Sigmoid colon (tissue), 7 donors: ENCODE measurements around the gene REXO5. TPM values are rescaled to one million over a fixed set of nuclear protein-coding genes. Genes with fewer than 3 reads are reported as not detected.

Experiments
- DNase-seq: peaks from one replicate; pipeline ENCODE4 v3.0.0-alpha.2; 2019
- H3K27ac ChIP-seq, 4 donors: fragments of 200-600 bp; sonication (generic); one replicate each; pipeline ENCODE4 v1.5.1; 2016 to 2019; ENCODE audit warnings: mild to moderate bottlenecking in 1 of 4
- H3K27me3 ChIP-seq, 3 donors: fragments of 200-600 bp; sonication (generic); one replicate each; pipeline ENCODE4 v1.5.1; 2019; ENCODE audit warnings: mild to moderate bottlenecking in 1 of 3
- H3K36me3 ChIP-seq, 4 donors: fragments of 200-600 bp; sonication (generic); one replicate each; pipeline ENCODE4 v1.5.1; 2016 to 2019
- H3K4me1 ChIP-seq, 4 donors: fragments of 200-600 bp; sonication (generic); one replicate each; pipeline ENCODE4 v1.5.1; 2017 to 2019
- H3K4me3 ChIP-seq, 4 donors: fragments of 200-600 bp; sonication (generic); one replicate each; pipeline ENCODE4 v1.5.1; 2017 to 2019; ENCODE audit warnings: mild to moderate bottlenecking in 2 of 4, moderate library complexity in 1 of 4
- H3K9me3 ChIP-seq, 4 donors: fragments of 200-600 bp in 3 of 4; sonication (generic) in 3 of 4; one replicate each; pipeline versions ENCODE4 v1.5.1 to v1.6.1; 2013 to 2019
- CTCF ChIP-seq, 4 experiments: fragments of 450-650 bp in 3 of 4; fragments of 200-600 bp in 1 of 4; IDR thresholded peaks; one replicate each; pipeline ENCODE4 v1.5.1; 2016 to 2019; ENCODE audit warnings: antibody characterized with exemption in 4 of 4, mild to moderate bottlenecking in 3 of 4, moderate library complexity in 2 of 4
- EP300 ChIP-seq, 4 donors: sonication (generic); formaldehyde crosslinking; IDR thresholded peaks; one replicate each; pipeline ENCODE4 v1.6.1; 2017; ENCODE audit warnings: antibody characterized with exemption in 4 of 4
- POLR2A ChIP-seq, 2 donors: fragments of 450-650 bp; IDR thresholded peaks; one replicate each; pipeline ENCODE4 v1.6.1; 2016; ENCODE audit warnings: antibody characterized with exemption in 2 of 2, mild to moderate bottlenecking in 2 of 2, moderate library complexity in 2 of 2
- POLR2AphosphoS5 ChIP-seq, 4 donors: sonication (generic); formaldehyde crosslinking; IDR thresholded peaks; one replicate each; pipeline ENCODE4 v1.6.1; 2017; ENCODE audit warnings: antibody characterized with exemption in 4 of 4
- WGBS, 2 donors: extraction: QIAGEN DNeasy Blood & Tissue Kit; methylation state at CpG; one replicate each; pipeline ENCODE4 v1.1.7; 2013; 5-methylcytosine and 5-hydroxymethylcytosine counted together
- intact Hi-C: fragments of 100-400 bp; cut with DNase I; formaldehyde crosslinking; loops from one replicate; pipeline ENCODE4 v1.15.1; 2023
- polyA plus RNA-seq, 3 donors: library from polyadenylated mRNA; stranded (reverse); fragments of 200-250 nt; gene quantifications; one replicate each; pipeline ENCODE4 v1.2.3, GENCODE V29; 2013
- total RNA-seq, 4 donors: library from RNA; depleted of rRNA; stranded (reverse); fragments of >200 nt; gene quantifications; one replicate each; pipeline ENCODE4 v1.1.0, GENCODE V29; 2016
- donor health status: healthy with polysubstance abuse.
- donor health status: Bipolar disorder and iron deficiency.
- donor health status: healthy.

Gene REXO5
- total and polyA plus RNA-seq, 7 donors: 1.2 to 7.5 (median 2.9) TPM

- Histone ChIP-seq H3K4me1 (peaks cover 0 to 49% (median 43%) of the 10 kb centered on the region in 4 donors), H3K27ac (peak overlapping the region; percentile 79 to 90 (median 82)), H3K27me3 (no peaks in the 10 kb centered on the region), H3K36me3 (peaks cover 0 to 4% (median 0%) of the 10 kb centered on the region in 4 donors), H3K9me3 (no peaks in the 10 kb centered on the region), H3K4me3 (no peak overlapping the region)
- intact Hi-C loops: loop anchor here (1.0 to 5.0 kb wide), 4 partner anchors 45 to 313 kb away; partner anchors contain the start of genes DCUN1D3 and LYRM1
- WGBS, 2 donors: 45 to 52% methylated on average over 6 of the region's 6 CpGs
- TF ChIP-seq CTCF (IDR thresholded peaks at IDR 0.05): peak; percentile 88 to 99 (median 98)
- TF ChIP-seq POLR2AphosphoS5 (IDR thresholded peaks at IDR 0.05): peak in 2 of 4 donors; percentile 11 to 17
- no peak for TF ChIP-seq EP300 (IDR thresholded peaks at IDR 0.05)
- no peak for TF ChIP-seq POLR2A (IDR thresholded peaks at IDR 0.05)
- peak; percentile 84 for DNase-seq
Observed at GRCh38 chr16:20849589-20850390, 43.5 kb downstream of the REXO5 start.

GRCh38 chr16:20850981-20851380 lies 44.7 kb downstream of the REXO5 start:
- DNase-seq: no peak
- Histone ChIP-seq H3K27ac (peak overlapping the region; percentile 79 to 90 (median 82)), H3K9me3 (no peaks in the 10 kb centered on the region), H3K4me3 (no peak overlapping the region), H3K27me3 (no peaks in the 10 kb centered on the region), H3K36me3 (peaks cover 0 to 10% (median 3%) of the 10 kb centered on the region in 4 donors), H3K4me1 (peaks cover 0 to 55% (median 45%) of the 10 kb centered on the region in 4 donors)
- intact Hi-C loops: loop anchor here (1.0 to 5.0 kb wide), 4 partner anchors 46 to 311 kb away; partner anchors contain the start of genes DCUN1D3 and LYRM1
- WGBS, 2 donors: 77 to 80% methylated on average over 3 of the region's 3 CpGs
- TF ChIP-seq EP300 (IDR thresholded peaks at IDR 0.05) (no peak), CTCF (IDR thresholded peaks at IDR 0.05) (no peak), POLR2AphosphoS5 (IDR thresholded peaks at IDR 0.05) (no peak), POLR2A (IDR thresholded peaks at IDR 0.05) (no peak)

GRCh38 chr16:20851601-20852000 lies 45.3 kb downstream of the REXO5 start:
- Histone ChIP-seq H3K27ac (peak overlapping the region; percentile 79 to 90 (median 82)), H3K4me3 (no peak overlapping the region), H3K27me3 (no peaks in the 10 kb centered on the region), H3K4me1 (peaks cover 0 to 55% (median 45%) of the 10 kb centered on the region in 4 donors), H3K9me3 (no peaks in the 10 kb centered on the region), H3K36me3 (peaks cover 0 to 10% (median 3%) of the 10 kb centered on the region in 4 donors)
- intact Hi-C loops: loop anchor here (2.0 to 5.0 kb wide), 3 partner anchors 47 to 311 kb away; partner anchors contain the start of genes DCUN1D3 and LYRM1
- 16 to 61% methylated on average over 2 of the region's 2 CpGs for WGBS, 2 donors
- peak; percentile 75 to 82 (median 82) for TF ChIP-seq POLR2AphosphoS5 (IDR thresholded peaks at IDR 0.05)
- TF ChIP-seq CTCF (IDR thresholded peaks at IDR 0.05): no peak
- peak in 2 of 4 donors; percentile 10 to 76 for TF ChIP-seq EP300 (IDR thresholded peaks at IDR 0.05)
- TF ChIP-seq POLR2A (IDR thresholded peaks at IDR 0.05): no peak
- peak; percentile 94 for DNase-seq

GRCh38 chr16:20853143-20853542 lies 46.8 kb downstream of the REXO5 start:
- peak overlapping the region in 3 of 4 donors; percentile 80 to 90 (median 84) for H3K27ac ChIP-seq
- no peak overlapping the region for H3K4me3 ChIP-seq
- no peaks in the 10 kb centered on the region for H3K27me3 ChIP-seq
- intact Hi-C loops: loop anchor here (5.0 kb wide), 1 partner anchor 309 kb away; no protein-coding TSS in a partner anchor
- H3K36me3 ChIP-seq: peaks cover 0 to 10% (median 3%) of the 10 kb centered on the region in 4 donors
- no peaks in the 10 kb centered on the region for H3K9me3 ChIP-seq
- 94 to 95% methylated on average over 5 of the region's 5 CpGs for WGBS, 2 donors
- peaks cover 0 to 55% (median 45%) of the 10 kb centered on the region in 4 donors for H3K4me1 ChIP-seq
- no peak for TF ChIP-seq POLR2A (IDR thresholded peaks at IDR 0.05)
- no peak for TF ChIP-seq EP300 (IDR thresholded peaks at IDR 0.05)
- no peak for TF ChIP-seq CTCF (IDR thresholded peaks at IDR 0.05)
- no peak for DNase-seq
